Stomach (tissue), 9 donors: Measurements from ENCODE around the gene KSR2. TPM values are rescaled to one million over a fixed set of nuclear protein-coding genes. Genes with fewer than 3 reads are reported as not detected.

Experiments used
- DNase-seq, 2 donors: peaks; one replicate each; pipeline versions ENCODE4 v3.0.0 to v3.0.0-alpha.2; 2013 to 2019
- H3K27ac ChIP-seq, 5 donors: fragments of 200-600 bp in 4 of 5; sonication (generic) in 4 of 5; one replicate each; pipeline ENCODE4 v1.5.1; 2013 to 2019; ENCODE audit warnings: mild to moderate bottlenecking in 1 of 5, moderate library complexity in 1 of 5
- H3K27me3 ChIP-seq, 3 donors: fragments of 200-600 bp; sonication (generic); one replicate each; pipeline ENCODE4 v1.5.1; 2017 to 2019; ENCODE audit warnings: mixed run types in 1 of 3
- H3K36me3 ChIP-seq, 4 donors: fragments of 200-600 bp; sonication (generic); 1 replicate in 3 of 4; 2 replicates in 1 of 4; pipeline ENCODE4 v1.5.1; 2016 to 2019
- H3K4me1 ChIP-seq, 4 donors: fragments of 200-600 bp; sonication (generic); one replicate each; pipeline ENCODE4 v1.5.1; 2016 to 2019
- H3K4me3 ChIP-seq, 4 donors: fragments of 200-600 bp; sonication (generic) in 3 of 4; one replicate each; pipeline ENCODE4 v1.5.1; 2016 to 2019; ENCODE audit warnings: mild to moderate bottlenecking in 1 of 4
- H3K9me3 ChIP-seq, 4 donors: fragments of 200-600 bp; sonication (generic); one replicate each; pipeline ENCODE4 v1.5.1; 2016 to 2019
- CTCF ChIP-seq, 7 experiments: fragments of 450-650 bp in 4 of 7; fragments of 200-600 bp in 3 of 7; sonication (generic) in 3 of 7; IDR thresholded peaks; one replicate each; pipeline ENCODE4 v1.5.1; 2016 to 2019; ENCODE audit warnings: antibody characterized with exemption in 7 of 7, control low read depth in 2 of 7, mild to moderate bottlenecking in 1 of 7
- EP300 ChIP-seq: sonication (generic); formaldehyde crosslinking; IDR thresholded peaks from one replicate; pipeline ENCODE4 v1.6.1; 2017; ENCODE audit warnings: antibody characterized with exemption
- POLR2A ChIP-seq, 4 donors: fragments of 450-650 bp; IDR thresholded peaks; one replicate each; pipeline ENCODE4 v1.6.1; 2016; ENCODE audit warnings: antibody characterized with exemption in 4 of 4, control low read depth in 2 of 4, mild to moderate bottlenecking in 1 of 4, moderate library complexity in 1 of 4
- POLR2AphosphoS5 ChIP-seq, 3 donors: sonication (generic); formaldehyde crosslinking; IDR thresholded peaks; one replicate each; pipeline ENCODE4 v1.6.1; 2016; ENCODE audit warnings: antibody characterized with exemption in 3 of 3
- WGBS, 5 donors: extraction: QIAGEN DNeasy Blood & Tissue Kit in 3 of 5; methylation state at CpG; one replicate each; pipeline versions ENCODE4 v1.1.5 to v1.1.7; 2013 to 2018; 5-methylcytosine and 5-hydroxymethylcytosine counted together
- intact Hi-C: fragments of 100-400 bp; cut with DNase I; formaldehyde crosslinking; loops from one replicate; pipeline ENCODE4 v1.15.1; 2023; ENCODE audit warnings: low total_unique reads
- polyA plus RNA-seq, 3 donors: library from polyadenylated mRNA; stranded (reverse); fragments of 200-250 nt; gene quantifications; one replicate each; pipeline ENCODE4 v1.2.3, GENCODE V29; 2013
- total RNA-seq, 5 donors: library from RNA; depleted of rRNA; stranded (reverse); fragments of >200 nt; gene quantifications; one replicate each; pipeline versions ENCODE4 v1.1.0 to v1.2.3, GENCODE V29; 2014 to 2016
- donor health status: healthy with polysubstance abuse.
- donor health status: Bipolar disorder and iron deficiency.
- donor health status: healthy.

KSR2 gene
- total and polyA plus RNA-seq, 8 donors = 0.03 to 1.4 (median 0.26) TPM; not detected in 2

GRCh38 chr12:117517219-117517739 lies 451.5 kb downstream of the KSR2 start:
- no peak for TF ChIP-seq POLR2AphosphoS5 (IDR thresholded peaks at IDR 0.05)
- TF ChIP-seq EP300 = no peak
- no peak for TF ChIP-seq CTCF (IDR thresholded peaks at IDR 0.05)
- no peak for TF ChIP-seq POLR2A (IDR thresholded peaks at IDR 0.05)

GRCh38 chr12:117516034-117516433 lies 452.8 kb downstream of the KSR2 start:
- H3K4me3 ChIP-seq = no peak overlapping the region
- H3K27me3 ChIP-seq = no peaks in the 10 kb centered on the region
- intact Hi-C loops = no loop called here
- H3K9me3 ChIP-seq = peaks cover 0 to 3% (median 0%) of the 10 kb centered on the region in 4 donors
- no peaks in the 10 kb centered on the region for H3K36me3 ChIP-seq
- DNase-seq = no peak
- H3K4me1 ChIP-seq = peaks cover 0 to 14% (median 7%) of the 10 kb centered on the region in 4 donors
- TF ChIP-seq CTCF (IDR thresholded peaks at IDR 0.05) = no peak
- TF ChIP-seq POLR2A (IDR thresholded peaks at IDR 0.05) = no peak
- TF ChIP-seq EP300 = no peak
- TF ChIP-seq POLR2AphosphoS5 (IDR thresholded peaks at IDR 0.05) = no peak
- no peak overlapping the region for H3K27ac ChIP-seq
- 77 to 88% (median 87%) methylated on average over 4 of the region's 4 CpGs for WGBS, 5 donors

More at GRCh38 chr12:117517219-117517739, 451.5 kb downstream of the KSR2 start:
- WGBS, 5 donors = 80 to 91% (median 87%) methylated on average over 6 of the region's 6 CpGs
- peaks cover 0 to 3% (median 0%) of the 10 kb centered on the region in 4 donors for H3K9me3 ChIP-seq
- H3K4me1 ChIP-seq = peaks cover 0 to 19% (median 10%) of the 10 kb centered on the region in 4 donors
- no peaks in the 10 kb centered on the region for H3K36me3 ChIP-seq
- no peak overlapping the region for H3K4me3 ChIP-seq
- no peaks in the 10 kb centered on the region for H3K27me3 ChIP-seq
- no peak for DNase-seq
- intact Hi-C loops = no loop called here
- H3K27ac ChIP-seq = no peak overlapping the region

GRCh38 chr12:117514016-117514415 lies 454.8 kb downstream of the KSR2 start:
- Histone ChIP-seq H3K36me3 (no peaks in the 10 kb centered on the region), H3K4me3 (no peak overlapping the region), H3K4me1 (peaks cover 0 to 14% (median 10%) of the 10 kb centered on the region in 4 donors), H3K9me3 (peaks cover 0 to 3% (median 0%) of the 10 kb centered on the region in 4 donors), H3K27me3 (no peaks in the 10 kb centered on the region), H3K27ac (peak overlapping the region in 1 of 5 donors; percentile 19)
- no peak for TF ChIP-seq EP300
- no peak for TF ChIP-seq POLR2AphosphoS5 (IDR thresholded peaks at IDR 0.05)
- no peak for TF ChIP-seq POLR2A (IDR thresholded peaks at IDR 0.05)
- no peak for TF ChIP-seq CTCF (IDR thresholded peaks at IDR 0.05)
- peak; percentile 20 to 50 for DNase-seq
- 12 to 23% (median 16%) methylated on average over 5 of the region's 5 CpGs for WGBS, 5 donors
- intact Hi-C loops = no loop called here

- Histone ChIP-seq H3K4me3 (no peak overlapping the region), H3K27me3 (no peaks in the 10 kb centered on the region), H3K36me3 (no peaks in the 10 kb centered on the region), H3K4me1 (peaks cover 2 to 18% (median 12%) of the 10 kb centered on the region in 4 donors), H3K27ac (peak overlapping the region in 2 of 5 donors; percentile 19 to 36), H3K9me3 (peaks cover 0 to 3% (median 0%) of the 10 kb centered on the region in 4 donors)
- intact Hi-C loops = no loop called here
- 45 to 52% (median 48%) methylated on average over 4 of the region's 4 CpGs for WGBS, 5 donors
- peak in 1 of 2 donors; percentile 65 for DNase-seq
- TF ChIP-seq EP300 = no peak
- TF ChIP-seq POLR2AphosphoS5 (IDR thresholded peaks at IDR 0.05) = no peak
- TF ChIP-seq CTCF (IDR thresholded peaks at IDR 0.05) = no peak
- TF ChIP-seq POLR2A (IDR thresholded peaks at IDR 0.05) = no peak
These were observed 455.4 kb downstream of the KSR2 start for GRCh38 chr12:117513353-117513752.
